Astrocyte (in vitro differentiated cells and primary cell): Measurements from ENCODE around the gene BMPER. TPM values are rescaled to one million over a fixed set of nuclear protein-coding genes. Genes with fewer than 3 reads are reported as not detected.

Source experiments
- DNase-seq: peaks from one replicate; pipeline ENCODE4 v3.0.0-alpha.2; 2010; ENCODE audit warnings: low read depth
- FAIRE-seq: peaks from 2 replicates; lab custom pipeline; 2011; peaks lifted over from hg19 to GRCh38; lab: Jason Lieb, UNC
- H2AFZ ChIP-seq: 2 replicates; pipeline ENCODE4 v1.6.0; 2012; ENCODE audit warnings: low read depth, low read length, inconsistent platforms
- H3K27ac ChIP-seq: 2 replicates; pipeline ENCODE4 v1.5.1; 2011; ENCODE audit warnings: low read depth, low read length, inconsistent platforms
- H3K27me3 ChIP-seq: 2 replicates; pipeline ENCODE4 v1.6.0; 2011; ENCODE audit warnings: low read length, inconsistent platforms; ENCODE audit not compliant: insufficient read depth
- H3K36me3 ChIP-seq: 2 replicates; pipeline ENCODE4 v1.5.1; 2011; ENCODE audit warnings: low read length, inconsistent platforms; ENCODE audit not compliant: insufficient read depth
- H3K4me1 ChIP-seq: 2 replicates; pipeline ENCODE4 v1.5.1; 2011; ENCODE audit warnings: low read length, inconsistent platforms; ENCODE audit not compliant: insufficient read depth
- H3K4me2 ChIP-seq: 2 replicates; pipeline ENCODE4 v1.6.0; 2012; ENCODE audit warnings: low read length, inconsistent platforms
- H3K4me3 ChIP-seq: 2 replicates; pipeline ENCODE4 v1.5.1; 2011; ENCODE audit warnings: low read depth, mild to moderate bottlenecking, low read length, inconsistent platforms; ENCODE audit not compliant: insufficient read depth
- H3K79me2 ChIP-seq: 2 replicates; pipeline ENCODE4 v1.6.0; 2012; ENCODE audit warnings: mild to moderate bottlenecking, low read length, inconsistent platforms; ENCODE audit not compliant: insufficient read depth
- H3K9ac ChIP-seq: 2 replicates; pipeline ENCODE4 v1.6.0; 2012; ENCODE audit warnings: mild to moderate bottlenecking, low read length, inconsistent platforms
- H3K9me3 ChIP-seq: 2 replicates; pipeline ENCODE4 v1.5.1; 2012; ENCODE audit warnings: low read depth, mild to moderate bottlenecking, low read length, inconsistent platforms; ENCODE audit not compliant: insufficient read depth
- H4K20me1 ChIP-seq: 2 replicates; pipeline ENCODE4 v1.6.0; 2012; ENCODE audit warnings: low read length, inconsistent platforms; ENCODE audit not compliant: insufficient read depth
- H3K27ac Mint-ChIP-seq: one replicate; pipeline ENCODE4 v1.8.0; 2021; ENCODE audit warnings: mild to moderate bottlenecking, mixed read lengths; ENCODE audit not compliant: unreplicated experiment
- H3K27me3 Mint-ChIP-seq: one replicate; pipeline ENCODE4 v1.8.0; 2021; ENCODE audit warnings: low read depth, mixed read lengths; ENCODE audit not compliant: unreplicated experiment
- H3K36me3 Mint-ChIP-seq: one replicate; pipeline ENCODE4 v1.8.0; 2021; ENCODE audit warnings: low read depth, mixed read lengths; ENCODE audit not compliant: unreplicated experiment
- H3K4me1 Mint-ChIP-seq: one replicate; pipeline ENCODE4 v1.8.0; 2021; ENCODE audit warnings: low read depth, mixed read lengths; ENCODE audit not compliant: unreplicated experiment
- H3K4me3 Mint-ChIP-seq: one replicate; pipeline ENCODE4 v1.8.0; 2021; ENCODE audit warnings: mild to moderate bottlenecking, moderate library complexity, mixed read lengths; ENCODE audit not compliant: unreplicated experiment
- H3K9me3 Mint-ChIP-seq: one replicate; pipeline ENCODE4 v1.8.0; 2021; ENCODE audit warnings: mild to moderate bottlenecking, mixed read lengths; ENCODE audit not compliant: unreplicated experiment
- CTCF ChIP-seq: IDR thresholded peaks from 2 replicates; pipeline ENCODE4 v1.5.1; 2011; ENCODE audit warnings: low read depth, mild to moderate bottlenecking, inconsistent platforms, low read length, moderate library complexity; ENCODE audit not compliant: insufficient read depth
- EZH2 ChIP-seq: IDR thresholded peaks from 2 replicates; pipeline ENCODE4 v1.6.1; 2012; ENCODE audit warnings: mild to moderate bottlenecking, low read length, inconsistent platforms; ENCODE audit not compliant: insufficient read depth
- total RNA-seq: library from RNA; stranded (reverse); gene quantifications from 2 replicates; pipeline ENCODE4 v1.2.1, GENCODE V29; 2021

Gene BMPER
- total RNA-seq, 1 donor from 2014 or later: 4.4 TPM

GRCh38 chr7:34123316-34123715 lies 218.0 kb downstream of the BMPER start:
- peaks cover 4% of the 10 kb centered on the region for H3K36me3 Mint-ChIP-seq
- TF ChIP-seq EZH2: no peak
- TF ChIP-seq CTCF: no peak
- H3K4me1 ChIP-seq: no peaks in the 10 kb centered on the region
- H3K27ac ChIP-seq: no peak overlapping the region
- no peaks in the 10 kb centered on the region for H4K20me1 ChIP-seq
- no peaks in the 10 kb centered on the region for H3K4me1 Mint-ChIP-seq
- no peaks in the 10 kb centered on the region for H3K9me3 ChIP-seq
- no peaks in the 10 kb centered on the region for H3K79me2 ChIP-seq
- no peak overlapping the region for H3K9ac ChIP-seq
- H3K27ac Mint-ChIP-seq: no peak overlapping the region
- H3K4me3 ChIP-seq: no peak overlapping the region
- H3K4me2 ChIP-seq: no peak overlapping the region
- no peak overlapping the region for H2AFZ ChIP-seq
- H3K27me3 Mint-ChIP-seq: no peaks in the 10 kb centered on the region
- no peaks in the 10 kb centered on the region for H3K27me3 ChIP-seq
- H3K36me3 ChIP-seq: no peaks in the 10 kb centered on the region
- peaks cover 7% of the 10 kb centered on the region for H3K9me3 Mint-ChIP-seq
- no peak overlapping the region for H3K4me3 Mint-ChIP-seq
- DNase-seq: no peak
- no peak for FAIRE-seq

- DNase-seq (no peak), FAIRE-seq (no peak)
- H2AFZ ChIP-seq: no peak overlapping the region
- H3K27me3 ChIP-seq: no peaks in the 10 kb centered on the region
- Mint-ChIP-seq H3K27ac (no peak overlapping the region), H3K27me3 (no peaks in the 10 kb centered on the region), H3K36me3 (peaks cover 4% of the 10 kb centered on the region), H3K4me1 (no peaks in the 10 kb centered on the region), H3K4me3 (no peak overlapping the region), H3K9me3 (peaks cover 7% of the 10 kb centered on the region)
- no peak overlapping the region for H3K4me2 ChIP-seq
- no peaks in the 10 kb centered on the region for H3K4me1 ChIP-seq
- H3K27ac ChIP-seq: no peak overlapping the region
- H3K9ac ChIP-seq: no peak overlapping the region
- H3K9me3 ChIP-seq: no peaks in the 10 kb centered on the region
- no peaks in the 10 kb centered on the region for H3K79me2 ChIP-seq
- no peak overlapping the region for H3K4me3 ChIP-seq
- no peaks in the 10 kb centered on the region for H3K36me3 ChIP-seq
- H4K20me1 ChIP-seq: no peaks in the 10 kb centered on the region
- TF ChIP-seq CTCF: no peak
- TF ChIP-seq EZH2: no peak
These were observed 219.4 kb downstream of the BMPER start for GRCh38 chr7:34124765-34125164.

GRCh38 chr7:34128762-34129161 lies 223.4 kb downstream of the BMPER start:
- Histone ChIP-seq H3K4me1 (peaks cover 8% of the 10 kb centered on the region), H3K36me3 (no peaks in the 10 kb centered on the region), H3K4me3 (no peak overlapping the region), H3K9me3 (no peaks in the 10 kb centered on the region), H3K9ac (no peak overlapping the region), H2AFZ (no peak overlapping the region), H4K20me1 (no peaks in the 10 kb centered on the region), H3K79me2 (no peaks in the 10 kb centered on the region), H3K27ac (no peak overlapping the region), H3K4me2 (no peak overlapping the region), H3K27me3 (no peaks in the 10 kb centered on the region)
- Mint-ChIP-seq H3K27me3 (peaks cover 4% of the 10 kb centered on the region), H3K4me3 (no peak overlapping the region), H3K9me3 (peaks cover 10% of the 10 kb centered on the region), H3K27ac (no peak overlapping the region), H3K36me3 (peaks cover 4% of the 10 kb centered on the region), H3K4me1 (peaks cover 12% of the 10 kb centered on the region)
- FAIRE-seq (peak; percentile 13), DNase-seq (peak; percentile 54)
- TF ChIP-seq EZH2 (no peak), CTCF (no peak)
